HG03196 (cell line): Measurements from ENCODE around the gene VTI1A.

ENCODE experiments used
- ATAC-seq: cut with Tn5 transposase; IDR thresholded peaks from one replicate; pipeline ENCODE4 v1.9.1; 2021; ENCODE audit not compliant: unreplicated experiment

Gene VTI1A

DNA sequence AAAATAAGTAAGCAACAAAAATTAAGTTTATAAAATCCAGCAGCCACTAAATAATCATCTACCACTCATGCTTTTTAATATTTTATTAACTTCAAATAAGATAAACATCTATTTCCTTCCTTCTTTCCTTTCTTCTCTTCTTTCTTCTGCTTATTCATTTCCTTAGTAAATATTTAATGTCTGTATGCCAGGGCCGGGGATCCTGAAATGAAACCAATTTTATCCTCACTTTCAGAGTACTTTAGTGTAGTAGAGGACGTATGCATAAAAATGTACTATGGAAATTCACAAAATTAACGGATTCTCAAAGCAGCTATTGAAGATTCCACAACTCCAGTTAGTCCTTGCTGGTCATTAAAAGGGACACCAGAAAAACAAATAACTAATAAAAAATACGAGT lies 224.7 kb downstream of the VTI1A start:
- no peak for ATAC-seq

DNA sequence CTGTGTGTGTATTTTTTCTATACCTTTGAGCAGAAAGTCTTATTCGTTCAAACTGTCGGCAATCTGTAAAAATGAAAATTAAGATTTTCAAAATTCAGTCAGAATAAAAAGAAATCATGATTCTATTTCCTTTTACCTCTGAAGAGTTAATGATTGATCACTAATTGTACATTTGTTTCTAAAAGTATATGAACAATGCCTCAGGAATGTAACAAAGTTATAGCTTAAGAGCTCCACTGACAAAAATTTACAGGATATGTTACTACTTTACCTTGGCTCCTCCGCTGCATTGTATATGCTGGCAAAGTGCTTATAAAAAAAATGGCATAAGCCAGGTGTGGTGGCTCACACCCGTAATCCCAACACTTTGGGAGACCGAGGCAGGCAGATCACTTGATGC lies 225.7 kb downstream of the VTI1A start:
- ATAC-seq: no peak

DNA sequence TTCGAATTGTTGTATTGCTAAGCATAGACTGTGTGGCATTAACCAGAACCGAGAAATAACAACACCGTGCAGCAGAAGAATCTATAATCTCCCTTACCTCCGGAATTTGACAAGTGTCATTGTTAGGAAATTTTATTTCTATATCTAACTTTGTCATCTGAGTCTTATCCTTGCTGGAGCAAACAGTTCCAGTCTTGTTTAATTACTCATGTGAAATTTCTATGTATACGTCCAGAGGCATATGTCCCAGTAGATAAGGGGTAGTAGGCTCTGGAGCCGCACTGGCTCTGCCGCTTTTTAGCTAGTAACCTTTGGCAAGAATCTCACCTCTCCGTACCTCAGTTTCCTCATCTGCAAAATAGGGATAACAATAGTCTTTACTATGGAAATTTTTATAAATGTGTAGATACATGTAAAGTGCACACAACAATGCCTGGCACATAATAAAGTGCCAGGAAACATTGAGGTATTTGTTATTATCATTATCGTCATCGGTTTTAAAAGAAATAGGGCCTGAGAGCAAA lies 228.6 kb downstream of the VTI1A start:
- no peak for ATAC-seq

DNA sequence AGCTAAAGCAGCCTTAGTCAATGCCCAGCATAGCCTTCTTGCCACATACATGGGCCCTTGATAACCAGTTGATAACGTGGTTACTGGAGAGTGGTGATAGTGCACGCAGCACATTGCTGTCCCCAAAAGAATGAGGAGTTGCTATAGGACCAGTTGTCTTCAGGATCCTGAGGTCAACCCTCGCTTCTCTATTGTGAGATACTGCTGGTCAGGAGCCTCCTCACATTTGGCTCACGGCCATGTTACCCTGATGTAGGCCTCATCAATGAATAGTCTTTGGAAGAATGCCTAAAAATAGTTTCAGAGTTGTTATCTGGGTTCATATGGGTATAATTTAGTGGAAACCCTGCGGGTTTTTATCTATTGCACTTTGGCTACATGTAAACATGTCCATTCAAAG lies 230.7 kb downstream of the VTI1A start:
- no peak for ATAC-seq

DNA sequence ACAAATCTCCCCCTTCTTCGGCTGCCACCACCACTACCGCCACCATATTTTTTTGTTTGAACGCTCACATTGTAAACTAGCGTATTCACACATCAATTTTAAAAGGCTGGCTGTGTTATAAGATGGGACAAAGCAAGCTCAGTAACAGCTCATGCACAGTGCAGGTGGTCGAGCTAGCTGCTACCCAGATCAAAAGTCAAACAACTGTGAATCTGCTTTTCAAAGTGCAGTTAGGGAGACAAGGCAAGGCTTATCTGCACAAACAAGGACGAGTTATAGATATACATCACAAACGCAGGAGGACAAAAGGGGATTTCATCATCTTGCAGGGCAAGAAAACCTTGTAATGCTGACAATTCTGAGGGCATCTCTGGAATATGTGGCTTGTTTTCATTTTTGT lies 231.6 kb downstream of the VTI1A start:
- ATAC-seq: no peak

DNA sequence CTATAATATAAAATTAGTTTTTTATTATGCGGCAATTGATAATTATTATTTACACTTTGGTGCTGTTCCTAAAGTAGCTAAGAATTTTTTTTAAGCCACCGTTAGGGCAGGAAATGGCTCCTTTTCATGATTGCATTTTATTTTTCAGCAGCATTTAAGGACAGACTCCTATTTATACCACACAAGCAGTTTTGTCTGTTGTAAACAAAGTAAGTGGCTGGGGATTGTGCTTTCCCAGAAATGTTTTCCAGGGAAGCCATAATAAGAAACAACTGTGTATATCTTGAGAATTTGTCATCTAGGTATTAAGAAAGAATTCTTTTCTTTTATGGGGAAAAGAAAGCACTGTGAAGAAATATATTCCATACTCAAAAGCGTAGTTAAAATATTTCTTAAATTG lies 232.0 kb downstream of the VTI1A start:
- no peak for ATAC-seq

DNA sequence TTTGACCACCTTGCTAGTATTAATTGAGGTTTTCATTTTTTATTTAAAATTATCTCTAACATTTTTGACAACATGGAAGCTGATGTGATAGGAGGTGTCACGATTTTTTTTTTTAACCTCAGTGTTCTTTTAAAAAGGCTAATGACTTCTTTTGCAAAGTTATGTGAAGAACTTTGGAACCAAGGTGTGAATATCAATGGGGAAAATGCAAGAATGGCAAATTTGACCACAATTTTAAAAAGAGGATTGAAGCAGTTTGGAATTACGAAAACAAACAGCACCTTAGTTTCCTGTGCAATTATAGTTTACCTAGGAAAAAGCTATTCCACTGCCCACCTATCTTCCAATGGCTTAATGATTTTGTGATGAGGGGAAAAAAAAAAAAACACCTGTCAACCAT lies 232.4 kb downstream of the VTI1A start:
- ATAC-seq: no peak

DNA sequence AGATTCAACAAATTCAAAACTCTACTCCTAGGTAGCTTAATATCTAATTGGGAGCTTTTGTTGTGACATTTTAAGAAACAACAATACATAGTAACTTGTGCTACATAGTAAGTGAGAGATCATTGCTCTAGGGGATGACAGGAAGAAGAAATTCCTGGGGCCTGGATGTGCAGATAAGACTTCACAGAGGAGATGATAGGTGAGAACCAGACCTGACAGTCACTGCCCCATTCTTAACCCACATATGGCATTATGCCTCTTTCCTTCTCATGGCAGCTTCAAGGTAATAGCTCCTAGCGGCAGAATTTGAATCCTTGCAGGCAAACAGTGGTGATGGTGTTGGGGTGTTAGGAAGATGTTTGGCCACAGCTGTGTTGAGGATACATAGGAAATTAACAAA lies 233.6 kb downstream of the VTI1A start:
- ATAC-seq: no peak

DNA sequence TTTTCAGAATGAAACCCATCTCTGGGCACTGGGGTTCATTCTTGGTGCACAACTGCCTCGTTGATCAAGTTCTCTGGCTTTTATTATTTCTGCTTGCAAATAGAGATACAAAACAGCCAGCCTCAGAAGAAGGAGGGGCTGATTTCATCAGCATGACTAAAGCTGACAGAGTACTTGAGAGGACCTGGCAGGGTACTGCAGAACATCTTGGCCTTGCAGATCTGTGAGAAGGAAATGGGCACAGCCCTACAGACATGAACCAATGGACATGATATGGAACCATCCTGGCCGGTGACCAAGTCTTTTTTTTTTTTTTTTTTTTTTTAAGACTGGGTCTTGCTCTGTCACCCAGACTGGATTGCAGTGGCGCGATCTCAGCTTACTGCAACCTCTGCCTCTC lies 240.6 kb downstream of the VTI1A start:
- ATAC-seq: no peak

DNA sequence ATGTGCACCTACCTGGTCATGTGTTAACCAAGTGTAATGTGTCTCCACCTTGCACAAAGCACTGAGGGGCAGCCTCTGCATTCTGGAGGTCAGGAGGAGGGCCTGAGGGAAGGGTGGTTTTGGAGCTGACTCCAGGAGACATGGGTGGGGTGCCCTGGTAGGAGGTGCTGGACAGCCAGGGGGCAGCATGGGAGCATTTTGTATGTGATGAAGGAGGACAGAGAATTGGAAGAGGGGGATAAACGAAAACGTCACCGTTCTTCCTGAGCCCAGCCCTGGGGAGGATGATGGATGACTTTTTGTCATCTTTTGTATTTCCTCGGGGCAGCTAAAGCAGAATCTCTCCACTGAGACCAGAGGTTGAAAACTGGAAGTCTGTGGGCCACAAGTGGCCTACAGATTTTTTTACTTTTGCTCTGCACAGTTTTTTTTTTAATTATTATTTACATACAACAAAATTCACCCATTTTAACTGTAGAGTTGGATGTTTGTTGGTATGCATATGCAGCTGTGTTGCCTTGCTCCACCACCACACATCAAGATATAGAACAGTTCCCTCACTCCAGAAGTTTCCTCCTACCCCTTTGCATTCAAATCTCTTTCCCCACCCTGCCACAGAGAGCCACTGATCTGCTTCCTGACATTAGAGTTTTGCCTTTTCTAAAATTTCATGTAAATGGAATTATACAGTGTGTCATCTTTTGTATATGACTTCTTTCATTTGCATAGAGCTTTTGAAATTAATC lies 242.5 kb downstream of the VTI1A start:
- ATAC-seq: no peak

DNA sequence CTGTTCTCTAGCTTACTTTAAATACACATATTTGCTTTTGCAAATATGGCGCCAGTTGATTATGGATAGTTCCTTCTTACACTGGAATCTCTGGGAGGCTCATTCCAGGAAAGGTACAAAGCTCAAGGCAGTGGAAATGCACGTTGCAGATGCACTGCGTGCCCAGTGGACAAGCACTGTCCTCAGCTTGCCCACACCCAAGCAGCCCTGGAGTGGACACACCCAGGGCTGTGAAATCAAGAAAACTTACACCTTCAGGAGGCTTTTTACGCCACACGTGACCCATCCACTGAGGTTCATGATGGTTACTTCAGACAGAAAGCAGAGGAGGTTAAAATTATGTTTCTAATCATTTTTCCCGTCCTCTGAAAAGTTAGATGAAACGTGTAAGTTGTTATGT lies 248.5 kb downstream of the VTI1A start:
- no peak for ATAC-seq

DNA sequence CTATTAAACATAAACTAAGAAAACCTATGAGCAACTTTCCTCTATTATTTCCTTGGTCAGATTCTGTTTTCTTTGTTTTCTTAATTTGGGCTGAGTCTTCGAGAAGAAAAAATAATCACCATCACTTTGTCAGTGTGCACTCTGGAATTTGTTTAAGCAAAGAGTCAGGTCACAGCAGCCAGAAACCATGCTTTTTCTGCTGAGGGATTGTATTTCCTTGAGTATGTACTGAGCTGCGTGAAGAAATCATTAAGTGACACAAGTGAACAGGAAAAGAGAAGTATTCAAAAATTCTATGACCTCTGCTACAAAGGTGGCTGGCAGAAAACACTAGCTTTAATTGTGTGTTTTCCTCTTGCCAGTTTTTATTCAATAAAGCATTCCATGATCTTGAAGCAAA lies 249.6 kb downstream of the VTI1A start:
- no peak for ATAC-seq

DNA sequence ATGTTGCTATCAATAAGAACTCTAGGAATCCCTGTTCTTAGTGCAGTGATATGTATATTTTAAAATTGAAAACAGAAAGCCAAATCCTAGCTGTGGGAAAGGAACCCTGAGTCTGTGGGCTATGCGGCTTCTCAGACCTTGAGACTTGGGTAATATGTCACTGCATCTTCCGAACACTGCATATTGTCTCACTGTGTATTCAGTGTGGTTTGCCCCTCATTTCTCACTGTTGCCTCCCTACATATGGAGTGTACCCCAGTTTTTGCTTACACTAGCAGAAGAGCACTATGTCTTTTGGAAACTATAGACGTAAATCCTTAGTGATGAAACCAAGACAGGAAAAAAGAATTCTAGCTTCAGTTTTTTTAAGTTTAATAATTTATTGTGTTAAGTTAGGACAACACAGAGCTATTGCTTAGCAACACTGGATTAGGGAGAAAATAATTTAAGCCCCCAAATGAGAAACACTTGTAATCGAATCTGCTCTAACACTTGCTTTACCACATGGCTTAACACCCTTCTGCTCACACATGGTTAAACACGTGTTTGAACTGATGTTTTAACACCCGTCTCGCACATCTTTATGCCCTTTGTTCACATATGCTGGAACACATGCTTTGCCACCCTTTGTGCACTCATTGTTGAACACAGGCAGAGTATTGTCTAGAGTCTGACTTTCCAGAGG lies 251.3 kb downstream of the VTI1A start:
- no peak for ATAC-seq

DNA sequence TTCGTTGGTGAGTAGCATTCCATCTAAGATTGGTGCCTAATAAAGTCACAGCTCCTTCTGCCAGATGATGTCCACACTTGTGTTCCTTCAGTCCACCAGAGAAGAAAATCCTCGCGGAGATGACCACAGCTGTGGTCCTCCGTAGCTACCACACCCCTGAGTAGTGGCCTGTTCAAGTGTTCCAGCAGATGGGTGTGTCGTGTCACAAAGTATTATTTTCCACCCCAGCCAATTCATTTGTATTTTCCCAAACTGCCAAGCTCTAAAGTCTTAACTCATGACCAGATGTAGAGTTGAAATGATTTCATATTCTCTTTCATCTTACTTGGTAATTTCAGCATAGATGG lies 251.8 kb downstream of the VTI1A start:
- ATAC-seq: no peak

DNA sequence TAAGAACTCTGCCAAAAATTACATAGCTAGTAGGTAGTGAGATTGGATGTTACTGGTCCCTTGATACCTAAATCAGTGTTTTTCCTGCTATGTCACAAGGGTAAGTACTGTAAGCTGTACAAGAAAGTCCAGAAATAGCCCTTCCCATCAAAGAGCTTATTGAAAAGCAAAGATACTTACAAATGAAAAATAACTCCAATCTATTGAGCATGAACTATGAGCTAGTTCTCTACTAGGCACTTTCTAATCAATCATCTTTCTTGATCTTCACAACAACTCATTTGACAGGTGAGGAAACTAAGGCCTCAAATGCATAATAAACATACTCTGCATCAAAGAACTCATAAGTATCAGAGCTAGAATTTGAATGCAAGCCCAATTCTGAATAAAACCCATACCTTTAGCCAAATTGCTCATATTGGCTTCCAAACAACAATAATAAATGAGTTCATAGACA lies 253.2 kb downstream of the VTI1A start:
- ATAC-seq: no peak

DNA sequence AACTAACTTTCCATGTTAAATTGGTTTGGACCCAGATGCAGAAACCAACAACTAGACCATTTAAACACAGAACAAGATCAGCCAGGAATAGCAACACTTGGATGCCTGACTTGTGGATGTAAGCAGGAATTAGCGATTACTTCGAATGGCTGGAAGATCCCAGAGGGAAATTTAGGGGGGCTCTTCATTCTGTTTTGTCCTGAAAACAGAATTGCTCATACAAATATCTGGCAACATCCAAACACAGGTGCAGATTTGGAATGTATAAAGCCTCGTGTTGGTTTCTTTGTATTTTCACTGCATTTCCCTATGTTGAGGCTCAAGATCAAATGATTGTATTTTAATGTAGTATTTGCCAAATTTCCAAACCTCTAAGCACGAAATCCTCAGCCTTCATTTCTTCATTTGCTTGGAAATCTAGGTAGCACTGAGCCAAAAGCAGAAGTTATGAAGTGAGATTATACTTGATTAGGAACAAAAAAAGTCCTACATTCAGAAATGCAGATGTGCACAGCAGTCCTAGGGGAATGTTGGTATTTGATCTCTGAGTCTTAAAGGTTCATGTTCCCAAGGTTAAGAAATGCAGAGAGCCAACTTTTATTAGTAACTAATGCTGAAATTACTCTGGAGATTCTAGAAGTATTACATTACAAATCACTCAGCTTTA lies 254.3 kb downstream of the VTI1A start:
- no peak for ATAC-seq

DNA sequence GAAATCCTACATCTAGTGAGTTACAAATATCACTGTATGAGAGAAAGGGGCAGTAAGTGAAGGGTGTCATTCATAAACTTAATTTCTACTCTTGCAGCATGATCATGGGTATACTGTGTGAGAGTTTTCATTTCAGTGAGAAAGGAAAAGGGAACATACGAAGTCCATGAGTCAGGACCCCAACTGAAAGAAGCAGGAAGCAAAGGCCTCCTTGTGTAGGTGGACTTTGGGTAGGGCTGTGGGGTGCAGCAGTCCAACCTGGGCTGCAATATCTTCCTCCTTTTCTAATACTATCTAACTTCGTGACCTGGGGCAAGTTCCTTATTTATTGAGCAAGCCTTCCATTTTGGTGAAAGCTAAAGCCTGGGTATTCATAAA lies 254.9 kb downstream of the VTI1A start:
- no peak for ATAC-seq

DNA sequence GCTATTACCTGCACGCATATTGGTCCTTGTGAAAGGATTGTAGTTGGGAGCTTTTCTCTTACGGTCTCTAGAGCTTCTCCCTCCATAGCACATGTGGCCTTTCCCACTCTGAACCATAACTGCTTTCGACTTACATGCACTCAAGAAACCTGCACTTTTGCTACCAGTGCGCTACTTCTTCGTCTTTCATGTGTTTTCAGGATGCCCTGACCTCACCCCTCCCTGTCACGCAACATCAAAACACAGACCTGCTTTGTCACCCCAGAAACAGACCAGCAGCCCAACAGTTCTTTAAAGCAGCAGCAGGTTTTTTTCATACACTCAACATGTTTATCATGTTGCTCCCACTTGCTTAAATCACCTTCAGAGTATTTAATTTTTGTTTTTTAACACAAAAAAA lies 259.6 kb downstream of the VTI1A start:
- no peak for ATAC-seq

DNA sequence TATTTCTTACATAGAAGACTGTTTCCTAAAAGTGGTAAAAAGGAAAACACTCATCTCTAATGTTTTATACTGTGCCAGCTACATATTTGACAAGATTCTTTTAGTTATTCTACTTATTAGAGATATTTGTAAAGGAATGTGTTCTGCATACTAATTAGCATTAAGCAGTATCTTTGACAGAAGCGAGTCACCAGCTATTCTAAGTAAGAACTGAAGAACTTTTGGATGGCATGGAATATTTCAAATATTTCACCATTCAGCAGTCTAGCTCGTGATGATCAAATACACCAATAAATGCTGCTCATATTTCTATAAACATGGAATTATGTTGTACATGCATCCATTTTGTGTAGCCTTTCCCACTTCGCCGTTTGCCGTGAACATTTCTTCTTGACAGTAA lies 261.4 kb downstream of the VTI1A start:
- no peak for ATAC-seq

DNA sequence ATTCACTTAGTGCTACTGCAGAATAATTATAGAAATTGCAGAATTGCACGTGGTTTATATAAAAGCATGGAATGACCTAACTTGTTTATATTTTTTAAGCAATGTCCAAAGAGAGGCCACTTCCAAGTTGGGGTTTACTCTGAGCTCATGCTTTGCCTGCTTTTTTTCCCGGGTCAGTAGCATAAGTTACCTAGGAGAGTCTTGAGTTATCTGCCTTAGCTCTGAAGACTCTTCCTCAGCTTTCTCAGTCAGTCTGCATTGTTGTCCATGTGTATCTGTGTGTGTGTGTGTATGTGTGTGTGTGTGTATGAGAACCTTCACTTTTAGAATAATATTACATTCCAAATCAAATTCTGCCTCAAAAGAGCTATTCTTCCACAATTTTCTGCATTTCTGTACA lies 263.5 kb downstream of the VTI1A start:
- no peak for ATAC-seq

DNA sequence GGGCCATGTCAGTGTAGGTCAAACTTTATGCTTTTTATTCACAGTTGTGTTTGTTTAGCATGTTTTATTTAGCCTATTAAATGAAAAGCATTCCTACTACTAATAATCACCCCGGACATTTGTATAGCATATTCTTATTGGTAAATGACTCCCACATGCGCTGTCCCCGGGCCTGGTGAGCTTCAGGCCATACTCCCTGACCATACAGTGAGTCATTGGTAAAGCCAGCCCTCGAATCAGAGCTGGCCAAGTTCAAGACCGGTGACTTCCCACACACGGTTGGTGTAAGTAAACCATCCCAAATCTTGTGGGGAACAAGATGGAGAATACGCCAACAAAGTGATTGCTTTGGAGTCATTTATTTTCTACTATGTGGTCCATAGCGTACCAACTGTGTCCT lies 264.4 kb downstream of the VTI1A start:
- no peak for ATAC-seq

DNA sequence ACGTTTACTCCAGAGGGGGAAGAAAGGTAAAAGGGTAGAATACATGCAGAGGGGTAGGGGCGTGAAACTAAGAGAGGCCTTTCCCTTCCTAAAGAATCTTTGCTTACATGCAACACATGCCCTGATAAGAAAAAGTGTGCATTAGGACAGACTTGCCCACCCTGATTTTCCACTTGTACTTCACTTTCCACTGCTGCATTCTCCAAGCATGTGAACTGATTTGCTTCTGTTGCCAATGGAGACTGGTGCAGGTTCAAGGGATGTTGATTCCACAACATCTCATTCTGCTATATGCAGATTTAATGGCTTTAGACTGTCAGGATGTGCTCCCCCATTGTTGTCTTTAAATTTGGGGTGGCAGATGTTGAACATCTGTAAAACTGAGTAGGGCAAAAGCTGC lies 265.5 kb downstream of the VTI1A start:
- ATAC-seq: no peak
